GM18507 (cell line): ENCODE data around the gene RPL18A.

Source experiments
- DNase-seq: peaks from one replicate; pipeline ENCODE4 v3.0.0; 2011; ENCODE audit warnings: low read depth; ENCODE audit not compliant: insufficient read length; ENCODE audit errors: extremely low spot score
- FAIRE-seq: peaks from 2 replicates; lab custom pipeline; 2011; peaks lifted over from hg19 to GRCh38; lab: Jason Lieb, UNC

Gene RPL18A

GRCh38 chr19:17889609-17890214 lies 30.0 kb downstream of the RPL18A start:
- no peak for FAIRE-seq
- no peak for DNase-seq

GRCh38 chr19:17893766-17894165 lies 34.1 kb downstream of the RPL18A start:
- no peak for DNase-seq
- FAIRE-seq = no peak

GRCh38 chr19:17902701-17903100 lies 43.0 kb downstream of the RPL18A start:
- FAIRE-seq (no peak), DNase-seq (no peak)

GRCh38 chr19:17908244-17908643 lies 48.5 kb downstream of the RPL18A start:
- DNase-seq (no peak), FAIRE-seq (no peak)

- no peak for FAIRE-seq
Measured at GRCh38 chr19:17909003-17909732, 49.5 kb downstream of the RPL18A start.

GRCh38 chr19:17910791-17911360 lies 51.2 kb downstream of the RPL18A start:
- DNase-seq = no peak
- FAIRE-seq = no peak

More at GRCh38 chr19:17909003-17909732, 49.5 kb downstream of the RPL18A start:
- no peak for DNase-seq
